GM13976 (cell line): Measurements from ENCODE around the gene ZNF41.

Source experiments
- DNase-seq: peaks from one replicate; pipeline ENCODE4 v3.0.0; 2012; ENCODE audit warnings: low spot score
- CTCF ChIP-seq: IDR thresholded peaks from 2 replicates; pipeline ENCODE4 v1.5.1; 2012; ENCODE audit warnings: borderline replicate concordance, mild to moderate bottlenecking; ENCODE audit not compliant: insufficient read depth; ENCODE audit errors: extremely low read depth, missing control alignments, control extremely low read depth
- in situ Hi-C: fragments of 300-500 bp; cut with MboI; formaldehyde crosslinking; loops from one replicate; pipeline ENCODE4 v1.12.0; 2022; ENCODE audit warnings: low sequenced_read_pairs, mixed read lengths, inconsistent platforms; ENCODE audit not compliant: unreplicated experiment

The ZNF41 gene

GRCh38 chrX:47420265-47420664 is 62.8 kb downstream of the ZNF41 start:
- in situ Hi-C loops: no loop called here
- TF ChIP-seq CTCF: no peak
- DNase-seq: no peak

- no peak for TF ChIP-seq CTCF
- no peak for DNase-seq
- in situ Hi-C loops: no loop called here
These were observed 69.8 kb downstream of the ZNF41 start for GRCh38 chrX:47413179-47413594.
